Activated CD8-positive, alpha-beta memory T cell treated with anti-CD3 and anti-CD28 coated beads, Interleukin-2, amount 50 U/mL, for 48 hours (primary cell): ENCODE results near the gene ICE1.
"Not testable (repeated sequence)": the region's sequence is repeated elsewhere in the genome, so short reads cannot be mapped to it uniquely, and the experiment has no call there.

ENCODE experiments used
- DNase-seq: peaks from one replicate; pipeline ENCODE4 v3.0.0-alpha.2; 2020

The ICE1 gene, protein sequence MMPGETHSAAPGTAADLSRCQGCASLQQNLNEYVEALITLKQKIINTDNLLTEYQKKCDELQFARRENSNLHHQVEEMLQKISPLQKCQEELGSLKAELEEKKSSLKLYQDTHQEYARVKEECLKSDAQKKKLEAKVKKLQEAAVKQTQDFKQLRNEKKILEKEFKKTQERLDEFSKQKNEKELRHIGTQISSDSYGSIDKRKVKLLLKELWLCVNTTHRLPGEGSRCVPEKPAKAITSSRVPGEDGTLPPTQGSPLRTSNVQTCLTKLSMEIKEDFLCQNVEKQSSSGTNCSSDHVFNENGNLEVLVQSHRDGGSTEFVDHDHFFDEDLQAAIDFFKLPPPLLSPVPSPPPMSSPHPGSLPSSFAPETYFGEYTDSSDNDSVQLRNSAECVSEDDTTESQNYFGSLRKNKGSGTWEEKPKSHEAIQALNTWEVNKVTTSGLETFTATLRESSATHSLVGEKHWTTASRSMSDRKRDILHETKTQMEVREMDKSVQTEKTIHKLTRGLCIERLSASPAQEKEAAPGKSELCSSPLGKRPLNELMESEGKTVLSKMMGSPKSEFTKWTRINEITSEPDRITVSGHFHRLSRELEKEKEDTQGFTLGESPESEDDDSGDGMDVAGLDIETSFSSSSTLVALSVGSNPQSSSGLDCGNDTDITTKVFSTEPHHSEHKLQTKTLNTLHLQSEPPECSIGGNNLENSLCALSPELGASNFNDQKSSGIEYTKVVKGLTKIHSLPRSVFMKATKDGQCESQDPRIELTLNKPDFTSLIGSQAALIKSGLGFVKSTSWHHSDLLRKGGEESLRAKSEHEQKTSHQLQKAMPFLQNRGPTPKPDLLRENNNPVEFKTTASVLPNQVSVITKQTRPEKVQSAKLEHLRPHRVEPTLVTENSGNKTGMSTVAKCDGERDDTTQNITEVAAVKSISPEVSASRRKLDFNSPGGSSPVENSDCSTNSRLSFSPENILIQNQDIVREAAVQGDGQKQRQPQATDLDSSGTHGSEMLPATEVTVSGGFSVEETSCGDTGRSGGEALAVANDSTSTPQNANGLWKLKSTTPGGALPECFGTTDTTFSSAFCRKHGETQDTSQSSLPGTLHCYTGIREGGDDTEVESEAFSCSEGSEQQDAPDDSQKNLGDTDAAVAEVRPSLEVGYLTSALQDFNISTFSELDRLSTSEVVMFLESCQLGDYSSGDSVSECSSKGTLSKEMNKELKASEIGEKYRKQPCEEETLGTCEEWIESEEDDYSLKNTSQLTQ (N-terminal part only)

DNA sequence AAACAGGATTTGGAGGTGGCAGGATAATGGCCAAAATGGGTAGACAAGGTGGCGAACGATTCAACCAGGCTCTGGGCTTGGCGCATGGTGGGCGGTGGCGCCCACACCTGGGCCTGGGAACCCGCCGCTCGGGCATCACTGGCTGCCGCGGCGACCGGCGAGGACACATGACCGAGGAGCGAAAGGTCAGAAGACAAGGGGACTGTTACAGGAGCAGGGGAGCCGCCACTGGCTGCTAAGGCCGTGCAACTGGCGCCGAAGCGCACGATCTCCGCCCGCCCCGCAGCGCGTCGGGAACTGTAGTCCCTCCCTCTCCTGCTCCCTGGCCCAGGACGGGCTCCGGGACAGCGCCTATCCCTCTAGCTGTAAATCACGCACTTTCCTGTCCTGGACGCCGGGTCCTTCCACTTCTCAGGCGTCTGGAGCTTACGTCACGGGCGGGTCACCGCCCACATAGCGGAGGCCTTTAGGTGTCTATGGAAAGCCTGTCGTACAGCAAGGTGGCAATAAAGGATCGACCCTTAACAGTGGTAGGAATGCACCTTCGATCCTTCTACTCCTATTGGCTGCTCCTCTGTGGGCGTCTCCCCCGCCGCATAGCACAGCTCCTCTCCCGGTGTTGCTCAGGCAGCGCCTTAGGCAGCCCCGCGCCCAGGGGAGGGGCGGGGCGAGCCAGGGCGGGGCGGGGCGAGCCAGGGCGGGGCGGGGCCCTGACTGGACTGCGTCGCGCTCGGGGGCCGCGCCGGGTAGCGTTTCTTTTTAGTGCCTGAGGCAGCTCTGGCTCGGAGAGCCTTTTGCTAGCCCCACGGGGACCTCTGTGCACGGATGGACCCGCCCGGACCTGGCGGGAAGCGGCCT, at the start of gene ICE1:
Gene ICE1 (plus strand): TSS at position 717 of the 858 bp plus-strand sequence. CDS start 239 bp downstream, outside the sequence.
- peak; percentile 94 for DNase-seq

DNA sequence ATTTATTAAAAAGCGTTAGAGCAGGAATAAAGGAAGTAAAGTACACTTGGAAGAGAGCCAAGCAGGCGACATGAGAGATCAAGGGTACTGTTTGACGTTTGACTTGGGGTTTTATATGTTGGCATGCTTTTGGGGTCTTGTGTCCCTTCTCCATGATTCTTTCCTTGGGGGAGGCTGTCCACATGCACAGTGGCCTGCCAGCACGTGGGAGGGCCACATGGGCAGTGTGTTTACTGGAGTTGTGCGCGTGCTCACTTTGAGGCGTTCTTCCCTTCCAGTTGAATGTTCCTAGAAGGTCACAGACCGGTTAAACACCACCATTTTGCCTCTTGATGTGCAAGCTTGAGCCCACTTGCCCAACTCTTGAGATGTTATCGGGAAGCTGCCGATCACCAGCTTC, 49.5 kb upstream of the ICE1 start:
- DNase-seq, result no peak

DNA sequence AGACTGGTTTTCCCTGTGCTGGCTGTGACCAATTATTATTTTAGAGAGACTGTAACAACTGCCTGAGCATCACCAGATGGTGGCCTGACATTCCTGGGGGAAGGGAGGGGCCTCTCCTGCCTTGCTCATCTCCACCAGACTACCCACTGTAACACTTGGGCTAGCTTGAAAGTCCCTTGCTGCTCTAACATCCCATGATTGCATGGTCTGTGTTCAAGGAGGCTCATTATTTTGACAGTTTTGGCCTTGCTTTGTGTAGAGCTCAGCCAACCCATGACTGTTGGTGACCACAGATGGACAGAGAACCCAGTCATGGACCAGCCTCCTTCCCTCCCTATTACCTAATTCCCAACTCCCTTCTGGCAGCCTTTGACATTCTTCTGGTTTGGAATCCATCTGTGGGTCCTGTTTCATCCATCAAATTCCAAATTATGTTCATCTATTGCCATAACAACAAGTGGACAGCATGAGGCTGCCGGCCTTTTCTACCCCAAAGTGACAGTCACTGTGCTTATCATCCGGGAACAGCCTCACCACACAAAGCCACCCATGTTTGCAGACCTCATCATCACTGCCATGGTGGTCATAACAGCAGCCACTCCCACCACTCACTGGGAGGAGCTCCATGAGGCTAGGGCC, 49.0 kb upstream of the ICE1 start:
- DNase-seq, result no peak

DNA sequence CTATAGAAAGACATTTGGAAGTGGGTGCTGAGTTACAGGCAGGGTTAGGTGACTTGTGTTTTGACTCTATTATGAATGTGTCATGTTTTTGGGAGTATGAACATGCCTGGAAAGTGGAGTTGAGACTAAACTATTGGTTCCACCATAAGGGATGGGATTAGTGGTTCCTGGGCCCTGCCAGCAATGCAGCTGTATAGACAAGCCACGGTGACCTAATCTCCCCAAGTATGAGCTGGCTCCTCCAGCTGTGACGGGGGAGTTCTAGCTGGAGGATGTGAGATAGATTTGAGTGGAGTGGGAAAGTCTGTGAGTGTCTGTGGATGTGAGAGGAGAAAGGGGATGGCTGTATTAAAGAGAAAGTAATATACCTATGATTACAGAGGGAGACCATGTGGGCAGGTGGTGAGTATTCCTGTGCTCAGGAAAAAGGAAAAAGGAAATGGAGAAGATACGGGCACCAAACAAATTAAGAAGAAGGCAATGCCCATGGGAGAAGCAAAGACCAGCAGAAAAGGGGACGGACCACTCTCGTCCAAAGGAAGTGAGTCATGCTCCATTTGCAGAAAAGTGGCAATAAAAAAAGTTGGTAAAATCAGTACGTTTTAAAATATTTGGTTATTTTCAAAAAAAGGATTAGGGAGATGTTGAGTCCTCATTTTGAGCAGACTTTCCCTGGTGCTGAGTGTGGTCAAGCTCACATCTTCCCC, 48.3 kb upstream of the ICE1 start:
- no peak for DNase-seq

DNA sequence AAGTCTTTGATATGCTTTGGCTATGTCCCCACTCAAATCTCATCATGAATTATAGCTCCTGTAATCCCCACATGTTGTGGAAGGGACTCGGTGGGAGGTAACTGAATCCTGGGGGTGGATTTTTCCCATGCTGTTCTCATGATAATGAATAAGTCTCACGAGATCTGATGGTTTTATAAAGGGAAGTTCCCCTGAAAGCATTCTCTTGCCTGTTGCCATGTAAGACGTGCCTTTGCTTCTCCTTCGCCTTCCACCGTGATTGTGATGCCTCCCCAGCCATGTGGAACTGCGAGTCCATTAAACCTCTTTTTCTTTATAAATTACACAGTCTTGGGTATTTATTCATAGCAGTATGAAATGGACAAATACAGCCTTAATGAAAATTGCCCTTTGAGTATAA, 44.7 kb upstream of the ICE1 start:
- DNase-seq, result no peak

DNA sequence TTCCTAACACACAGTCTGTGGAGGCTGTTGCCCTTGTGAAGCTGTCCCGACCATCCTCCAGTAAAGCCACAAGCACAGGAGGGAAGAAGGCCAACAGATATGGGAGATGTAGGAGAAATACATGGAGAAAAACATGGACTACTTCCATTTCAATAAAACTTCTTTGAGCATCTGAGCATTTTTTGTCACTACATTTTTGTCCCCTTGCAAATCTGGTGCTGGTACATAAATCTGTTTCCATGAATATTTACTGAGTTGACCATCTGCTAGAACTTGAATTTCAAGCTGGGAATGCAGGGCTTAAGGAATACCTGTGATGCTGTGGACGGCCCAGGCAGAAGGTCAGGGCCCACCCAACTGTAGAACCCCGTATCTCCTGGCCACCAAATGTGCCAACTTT, 43.9 kb upstream of the ICE1 start:
- DNase-seq, result no peak

DNA sequence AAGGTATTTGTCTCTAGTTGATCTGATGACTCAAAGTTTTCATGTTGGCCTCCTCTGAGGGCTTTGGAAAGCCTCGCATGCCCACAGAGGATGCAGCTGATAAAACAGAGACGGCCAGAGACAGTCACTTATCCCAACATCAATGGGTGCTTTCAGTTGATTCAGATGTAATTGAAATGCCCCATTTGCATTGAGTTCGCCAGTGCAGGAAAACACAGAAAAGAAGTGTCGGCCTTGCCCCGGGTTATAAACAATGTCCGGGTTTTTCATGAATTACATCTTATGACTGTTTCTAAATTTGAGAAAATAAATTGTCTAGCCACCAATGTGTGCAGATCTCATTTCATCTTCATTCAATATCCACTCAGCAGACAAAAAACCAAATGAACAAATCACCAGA, 42.2 kb upstream of the ICE1 start:
- no peak for DNase-seq

DNA sequence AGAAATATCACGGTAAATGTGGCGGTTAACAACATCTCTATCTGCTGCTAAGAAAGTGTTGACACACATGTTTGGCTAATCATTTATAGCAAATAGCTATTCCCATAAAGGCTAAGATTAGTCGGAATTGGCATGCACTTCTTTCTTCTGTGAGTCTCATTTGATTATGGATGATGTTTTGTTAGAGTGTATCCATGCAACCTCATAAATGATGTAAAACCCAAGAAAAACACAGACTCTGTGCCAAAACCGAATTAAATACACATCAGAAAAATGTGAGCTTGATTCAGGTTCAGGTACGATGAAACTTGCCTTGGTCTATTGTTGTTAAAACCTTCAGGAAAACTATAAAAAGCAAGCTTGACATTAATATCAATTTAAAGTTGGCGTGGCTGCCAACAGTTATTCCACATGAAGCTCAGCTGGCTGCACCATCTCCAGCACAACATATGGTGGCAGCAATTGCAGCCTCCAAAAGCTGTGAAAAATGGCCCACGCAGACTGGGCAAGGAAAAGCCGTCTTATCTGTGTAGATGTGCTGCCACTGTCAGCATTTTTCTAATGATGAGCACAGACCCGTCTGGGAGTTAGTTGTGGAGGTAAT, 41.1 kb upstream of the ICE1 start:
- DNase-seq, result no peak

DNA sequence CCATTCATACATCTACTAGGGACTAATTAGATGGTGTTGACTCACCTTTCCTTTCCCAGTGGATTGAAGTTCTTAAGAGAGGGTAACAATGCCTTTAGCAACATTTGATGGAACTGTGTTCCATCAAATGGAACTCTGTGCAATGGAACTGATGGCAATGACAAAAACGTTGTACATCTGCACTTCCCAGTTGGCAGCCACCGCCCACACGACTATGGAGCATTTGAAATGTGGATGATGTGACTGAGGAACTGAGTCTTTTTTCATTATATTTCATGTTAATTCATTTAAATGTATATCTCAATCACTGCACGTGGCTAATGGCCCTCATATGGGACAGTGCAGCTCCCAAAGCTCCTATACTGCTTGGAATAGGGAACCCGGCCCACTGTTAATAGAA, 39.0 kb upstream of the ICE1 start:
- DNase-seq, result no peak

DNA sequence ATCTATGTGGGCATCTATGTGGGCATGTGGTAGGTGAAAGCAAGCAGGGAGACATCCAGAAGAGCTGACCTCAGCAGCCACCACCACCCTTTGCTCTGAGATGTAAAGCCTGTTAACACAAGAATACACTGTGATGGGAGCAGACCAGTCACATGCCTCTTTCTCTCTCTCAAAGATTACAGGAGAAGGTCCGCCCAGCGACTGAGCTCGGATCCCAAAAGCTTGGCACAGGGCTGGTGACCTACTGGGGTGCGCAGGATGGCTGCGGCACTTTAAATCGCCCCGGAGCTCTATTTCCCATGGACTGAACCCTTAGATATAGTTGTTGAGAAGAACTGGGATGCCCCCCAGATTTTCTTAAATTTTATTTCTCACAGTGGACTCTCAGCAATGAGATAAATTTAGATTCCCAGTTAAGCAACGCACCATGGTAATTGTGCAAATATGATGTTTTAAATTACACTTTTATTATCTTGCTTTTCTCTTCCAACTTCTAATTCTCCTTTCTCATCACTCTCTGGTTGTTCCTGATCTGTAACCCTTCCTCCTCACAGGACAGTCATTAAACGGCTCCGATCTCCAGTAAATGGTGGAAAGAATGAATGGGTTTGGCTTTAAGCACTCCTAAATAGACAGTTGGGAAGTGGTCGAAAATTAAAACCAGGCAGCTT, 37.7 kb upstream of the ICE1 start:
- no peak for DNase-seq

DNA sequence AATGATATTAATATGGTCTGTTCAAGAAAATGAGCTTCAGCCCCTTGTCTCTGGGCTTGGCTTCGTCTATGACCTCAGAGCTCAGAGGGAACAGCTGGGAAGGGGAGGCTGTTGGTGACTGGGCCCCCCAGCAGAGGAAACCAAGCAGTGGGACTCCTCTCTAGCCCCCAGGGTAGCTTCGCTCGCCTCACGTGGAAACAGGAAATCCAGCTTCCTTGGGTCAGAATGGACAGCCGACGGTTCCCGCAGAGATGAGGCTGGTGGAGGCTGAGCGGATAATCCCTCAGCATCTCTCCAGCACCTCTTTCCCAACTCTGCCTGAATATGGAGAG, 37.2 kb upstream of the ICE1 start:
- no peak for DNase-seq

DNA sequence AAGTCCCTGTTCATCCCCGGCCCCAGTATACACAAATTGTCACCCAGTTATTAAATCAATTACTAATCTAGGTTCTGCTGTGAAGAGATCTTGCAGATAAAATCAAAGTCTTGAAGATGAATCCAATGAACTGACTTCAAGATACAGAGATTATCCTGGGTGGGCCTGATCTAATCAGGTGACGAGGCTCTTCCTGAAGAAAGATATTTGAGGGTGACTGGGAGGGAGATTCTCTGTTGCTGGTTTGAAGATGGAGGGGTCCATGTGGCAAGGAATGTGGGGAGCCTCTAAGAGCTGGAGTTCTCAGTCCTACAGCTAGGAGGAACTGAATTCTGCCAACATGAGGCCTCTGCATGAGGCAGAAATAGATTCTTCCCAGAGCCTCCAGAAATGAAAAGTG, 36.1 kb upstream of the ICE1 start:
- no peak for DNase-seq

DNA sequence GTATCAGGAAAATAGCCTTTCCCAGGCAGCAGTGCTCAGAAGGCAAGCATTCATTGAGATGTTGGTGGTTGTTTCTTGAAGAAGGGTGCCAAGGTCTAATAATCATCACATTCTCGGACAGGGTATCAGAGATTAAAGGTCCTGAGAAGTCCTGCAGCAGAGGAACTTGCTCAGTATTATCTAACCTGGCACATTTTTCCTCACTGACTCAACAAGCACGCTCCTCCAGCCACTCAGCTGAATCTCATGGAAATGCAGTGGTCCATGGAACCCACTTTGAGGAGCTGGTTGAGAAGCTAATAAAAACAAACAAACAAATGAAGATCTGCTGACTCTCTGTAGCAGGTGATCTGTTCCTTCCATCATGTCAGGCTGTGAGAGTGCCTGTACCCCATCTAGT, 35.3 kb upstream of the ICE1 start:
- no peak for DNase-seq

DNA sequence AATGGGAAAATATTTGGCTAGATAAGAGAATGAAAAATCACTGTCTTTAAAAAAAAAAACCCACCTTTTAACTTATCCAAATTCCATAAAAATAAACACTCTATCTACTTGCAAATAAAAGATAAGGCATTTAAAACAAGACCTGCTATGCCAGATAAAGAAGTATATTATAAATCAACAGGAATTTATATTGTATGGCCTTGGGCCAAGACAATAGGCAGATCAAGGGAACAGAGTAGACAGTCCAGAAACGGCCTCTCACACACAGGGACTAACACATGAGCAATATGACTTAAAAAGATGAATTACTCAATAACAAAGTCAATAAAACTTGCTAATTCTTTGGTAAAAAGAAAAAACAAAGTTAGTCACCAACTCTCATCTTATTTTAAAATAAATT, 34.7 kb upstream of the ICE1 start:
- no peak for DNase-seq

DNA sequence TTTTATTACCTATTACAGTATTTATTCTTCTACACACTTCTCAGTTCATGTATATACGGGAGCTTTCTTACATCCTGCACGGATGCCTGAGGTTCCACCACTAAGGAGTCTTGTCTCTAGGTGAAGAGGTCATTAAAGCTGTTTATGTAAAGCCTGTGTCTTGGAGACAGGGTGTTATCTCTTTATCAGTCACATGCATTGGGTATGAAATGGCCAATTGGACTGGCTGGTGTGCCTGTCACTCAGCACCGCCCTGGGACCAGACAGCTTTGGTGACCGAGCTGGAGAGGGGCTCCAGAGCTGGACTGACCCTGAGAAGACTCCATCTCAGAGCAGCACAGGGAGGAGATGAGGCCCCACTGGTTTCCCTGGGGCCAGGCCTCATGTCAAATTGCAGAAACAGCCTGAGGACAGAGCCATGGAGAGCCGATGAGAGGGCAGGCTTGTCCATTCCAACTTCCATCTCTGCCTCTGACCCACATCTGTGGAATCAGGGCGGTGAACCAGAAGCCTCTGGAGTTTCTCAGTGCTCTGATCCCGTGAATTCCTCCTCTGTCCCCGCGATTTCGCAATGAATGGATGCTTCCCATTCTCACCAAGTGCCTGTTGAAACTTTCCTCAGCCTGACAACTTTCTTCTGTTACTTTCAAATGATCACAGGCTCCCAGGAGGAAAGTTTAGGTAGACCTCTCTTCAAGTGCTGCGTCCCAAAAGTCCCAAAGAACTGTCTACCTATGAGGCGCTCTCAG, 32.2 kb upstream of the ICE1 start:
- DNase-seq, result not testable (repeated sequence)

DNA sequence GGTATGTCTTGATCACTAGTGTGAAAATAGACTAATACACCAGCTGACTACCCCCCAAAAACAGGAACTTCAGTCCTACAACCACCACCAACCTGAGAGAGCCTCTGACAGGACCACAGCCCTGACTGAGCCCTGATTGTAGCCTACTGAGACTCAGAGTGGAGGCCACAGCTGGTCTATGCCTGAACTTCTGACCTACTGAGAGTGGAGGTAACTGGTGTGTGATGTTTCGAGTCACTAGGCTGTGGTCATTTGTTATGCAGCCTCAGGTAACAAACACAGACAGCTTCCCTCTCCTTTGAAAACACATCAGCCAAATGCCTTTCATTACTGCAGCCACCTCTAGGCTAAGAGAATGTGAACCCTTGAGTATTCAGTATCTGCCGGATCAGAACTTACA, 30.0 kb upstream of the ICE1 start:
- not testable (repeated sequence) for DNase-seq

DNA sequence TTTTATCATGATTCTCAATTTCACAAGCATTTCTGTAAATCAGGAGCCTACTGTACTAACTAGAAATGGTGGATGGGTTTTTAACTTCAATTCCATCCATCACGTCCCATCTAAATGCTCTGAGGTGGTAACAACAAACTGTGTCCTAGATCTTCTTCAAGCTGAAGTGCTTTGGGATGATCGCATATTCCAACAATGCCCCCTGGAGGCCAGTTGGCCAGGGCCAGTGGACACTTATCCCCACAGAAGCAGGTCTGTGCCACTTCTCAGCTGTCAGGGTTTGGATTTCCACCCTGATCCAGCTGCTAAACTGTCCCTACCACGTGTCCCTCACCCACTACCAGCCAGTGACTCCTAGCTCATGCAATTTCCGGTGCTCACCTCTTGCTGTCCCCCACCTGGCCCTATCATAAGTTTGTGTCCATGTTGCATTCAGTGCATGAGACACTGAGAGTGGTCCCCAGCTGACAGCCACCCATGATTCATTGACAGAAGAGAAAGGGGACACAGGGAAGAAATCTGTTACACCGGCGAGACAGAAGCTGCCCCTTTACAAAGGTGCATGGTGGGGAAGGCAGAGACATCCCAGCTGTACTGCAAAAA, 28.0 kb upstream of the ICE1 start:
- DNase-seq, result not testable (repeated sequence)

DNA sequence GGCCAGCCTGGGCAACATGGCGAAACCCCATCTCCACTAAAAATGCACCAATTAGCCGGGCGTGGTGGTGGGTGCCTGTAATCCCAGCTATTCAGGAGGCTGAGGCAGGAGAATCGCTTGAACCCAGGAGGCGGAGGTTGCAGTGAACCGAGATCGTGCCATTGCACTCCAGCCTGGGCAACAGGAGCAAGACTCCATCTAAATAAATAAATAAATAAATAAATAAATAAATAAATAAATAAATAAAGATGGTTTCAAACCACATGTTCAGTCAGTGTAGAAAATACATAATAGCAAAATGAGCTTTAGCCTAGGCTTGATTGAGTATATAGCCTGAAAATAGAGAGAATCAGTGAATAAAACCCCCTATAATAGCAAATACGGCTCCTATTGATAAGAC, 27.4 kb upstream of the ICE1 start:
- not testable (repeated sequence) for DNase-seq

DNA sequence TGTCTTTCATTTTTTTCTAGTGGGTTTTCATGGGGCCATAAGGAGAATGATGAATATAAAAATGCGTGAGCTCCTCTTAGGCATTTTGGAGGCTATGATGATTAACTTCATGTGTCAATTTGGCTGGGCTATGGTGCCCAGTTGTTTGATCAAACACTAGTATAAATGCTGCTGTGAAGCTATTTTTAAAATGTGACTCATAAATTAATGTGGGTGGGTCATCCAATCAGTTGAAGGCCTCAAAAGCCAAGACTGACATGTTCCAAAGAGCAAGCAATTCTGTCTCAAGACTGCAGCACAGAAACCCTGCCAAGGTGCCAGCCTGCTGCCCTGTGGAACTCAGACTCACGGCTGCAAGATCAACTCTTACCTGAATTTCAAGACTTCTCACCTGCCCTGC, 24.4 kb upstream of the ICE1 start:
- DNase-seq, result no peak
